H1 (cell line): ENCODE results near the gene SPATA19. TPM values are rescaled to one million over a fixed set of nuclear protein-coding genes. Genes with fewer than 3 reads are reported as not detected.

ENCODE experiments used
- EGR1 ChIP-seq: IDR thresholded peaks from 2 replicates; pipeline ENCODE4 v1.6.1; 2011; ENCODE audit warnings: low read depth, low read length, borderline replicate concordance
- SP4 ChIP-seq: IDR thresholded peaks from 2 replicates; pipeline ENCODE4 v1.6.1; 2012; ENCODE audit warnings: low read length, inconsistent platforms
- TEAD4 ChIP-seq: IDR thresholded peaks from 2 replicates; pipeline ENCODE4 v1.6.1; 2012; ENCODE audit warnings: low read depth, low read length, inconsistent platforms, mixed read lengths
- polyA plus RNA-seq, 7 experiments: library from polyadenylated mRNA; depleted of rRNA in 3 of 7; stranded (reverse) in 5 of 7; unstranded in 2 of 7; fragments of >200 nt in 5 of 7; fragments of 200-250 nt in 2 of 7; gene quantifications; 1 replicate in 5 of 7; 2 replicates in 1 of 7; 4 replicates in 1 of 7; pipeline versions ENCODE4 v1.2.1 to v1.2.3, GENCODE V29; 2011 to 2013; ENCODE audit warnings: missing spikeins in 2 of 7, mixed read lengths in 2 of 7
- total RNA-seq: library from RNA; stranded (reverse); fragmentation: NEBNext Ultra II Directional; extraction: Animal tissue kit (Norgen Biotek cat#: 25700); gene quantifications from 2 replicates; pipeline ENCODE4 v1.2.1, GENCODE V29; 2021
- TF ChIP-seq, protein P1 (sequence below): IDR thresholded peaks from 2 replicates; pipeline ENCODE4 v1.6.1; 2011; ENCODE audit warnings: low read length, improper control_type of control experiment

SPATA19 gene
- total and polyA plus RNA-seq, 2 of the 8 experiments (the other 6 are each of a cell fraction or from before 2014, with no cell fraction given): not detected

DNA sequence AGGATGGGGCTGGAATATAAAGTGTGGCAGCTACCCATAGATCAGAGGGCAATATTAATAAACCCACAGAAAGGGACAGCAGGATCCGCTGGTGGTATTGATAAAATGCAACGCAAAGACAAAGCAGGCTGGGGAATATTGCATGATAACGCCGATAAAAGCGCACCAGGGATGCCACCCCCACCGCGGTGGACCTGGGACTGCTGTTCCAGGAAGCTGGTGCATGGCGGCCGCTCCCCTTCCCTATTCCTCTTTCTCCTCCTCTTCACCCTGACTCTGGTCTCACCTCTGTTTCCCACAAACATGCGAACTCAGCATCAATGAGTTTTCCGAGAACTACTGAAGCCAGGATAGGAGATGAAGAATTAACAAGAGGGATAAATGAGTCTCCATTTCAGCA is 20.2 kb downstream of the SPATA19 start (continued):
- TF ChIP-seq TEAD4 (no peak), SP4 (no peak), EGR1 (no peak)
- TF ChIP-seq, protein P1, sequence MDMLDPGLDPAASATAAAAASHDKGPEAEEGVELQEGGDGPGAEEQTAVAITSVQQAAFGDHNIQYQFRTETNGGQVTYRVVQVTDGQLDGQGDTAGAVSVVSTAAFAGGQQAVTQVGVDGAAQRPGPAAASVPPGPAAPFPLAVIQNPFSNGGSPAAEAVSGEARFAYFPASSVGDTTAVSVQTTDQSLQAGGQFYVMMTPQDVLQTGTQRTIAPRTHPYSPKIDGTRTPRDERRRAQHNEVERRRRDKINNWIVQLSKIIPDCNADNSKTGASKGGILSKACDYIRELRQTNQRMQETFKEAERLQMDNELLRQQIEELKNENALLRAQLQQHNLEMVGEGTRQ: no peak
